Glutamatergic neuron (in vitro differentiated cells): ENCODE results near the gene SPTBN2. TPM values are rescaled to one million over a fixed set of nuclear protein-coding genes. Genes with fewer than 3 reads are reported as not detected.

ENCODE experiments used
- DNase-seq: peaks from one replicate; pipeline ENCODE4 v3.0.0; 2022
- H3K27ac Mint-ChIP-seq: one replicate; pipeline ENCODE4 v1.8.0; 2020; ENCODE audit warnings: mild to moderate bottlenecking, mixed read lengths, inconsistent platforms; ENCODE audit not compliant: unreplicated experiment
- H3K27me3 Mint-ChIP-seq: one replicate; pipeline ENCODE4 v1.8.0; 2020; ENCODE audit warnings: mild to moderate bottlenecking, moderate library complexity, mixed read lengths, inconsistent platforms; ENCODE audit not compliant: unreplicated experiment
- H3K36me3 Mint-ChIP-seq: one replicate; pipeline ENCODE4 v1.8.0; 2020; ENCODE audit warnings: mild to moderate bottlenecking, mixed read lengths, inconsistent platforms; ENCODE audit not compliant: unreplicated experiment
- H3K4me1 Mint-ChIP-seq: one replicate; pipeline ENCODE4 v1.8.0; 2020; ENCODE audit warnings: mild to moderate bottlenecking, low read depth, mixed read lengths, inconsistent platforms; ENCODE audit not compliant: unreplicated experiment
- H3K4me3 Mint-ChIP-seq: one replicate; pipeline ENCODE4 v1.8.0; 2020; ENCODE audit warnings: mild to moderate bottlenecking, mixed read lengths, inconsistent platforms; ENCODE audit not compliant: unreplicated experiment
- H3K9me3 Mint-ChIP-seq: one replicate; pipeline ENCODE4 v1.8.0; 2020; ENCODE audit warnings: mild to moderate bottlenecking, moderate library complexity, mixed read lengths, inconsistent platforms; ENCODE audit not compliant: unreplicated experiment
- CTCF ChIP-seq: fragments of 200-600 bp; sonication (generic); IDR thresholded peaks from one replicate; pipeline ENCODE4 v1.5.0; 2021; ENCODE audit not compliant: partially characterized antibody, unreplicated experiment
- total RNA-seq: library from RNA; stranded (reverse); fragmentation: NEBNext Ultra II Directional; extraction: Animal tissue kit (Norgen Biotek cat#: 25700); gene quantifications from one replicate; pipeline ENCODE4 v1.2.1, GENCODE V29; 2021; ENCODE audit not compliant: unreplicated experiment

Gene SPTBN2
- total RNA-seq, 1 donor from 2014 or later: 371 TPM

- Mint-ChIP-seq H3K36me3 (no peaks in the 10 kb centered on the region), H3K27ac (no peak overlapping the region), H3K4me3 (no peak overlapping the region), H3K4me1 (no peaks in the 10 kb centered on the region), H3K9me3 (peaks cover 1% of the 10 kb centered on the region), H3K27me3 (peaks cover 2% of the 10 kb centered on the region)
- DNase-seq: no peak
- TF ChIP-seq CTCF: no peak
Observed at GRCh38 chr11:66652651-66653050, 76.4 kb downstream of the SPTBN2 start.

GRCh38 chr11:66651016-66651415 is 78.0 kb downstream of the SPTBN2 start:
- no peak overlapping the region for H3K27ac Mint-ChIP-seq
- H3K4me3 Mint-ChIP-seq: no peak overlapping the region
- H3K9me3 Mint-ChIP-seq: peaks cover 3% of the 10 kb centered on the region
- TF ChIP-seq CTCF: no peak
- H3K36me3 Mint-ChIP-seq: no peaks in the 10 kb centered on the region
- H3K4me1 Mint-ChIP-seq: peaks cover 3% of the 10 kb centered on the region
- DNase-seq: no peak
- peaks cover 2% of the 10 kb centered on the region for H3K27me3 Mint-ChIP-seq

- no peak for TF ChIP-seq CTCF
- peaks cover 3% of the 10 kb centered on the region for H3K9me3 Mint-ChIP-seq
- no peak for DNase-seq
- H3K36me3 Mint-ChIP-seq: no peaks in the 10 kb centered on the region
- H3K4me1 Mint-ChIP-seq: peaks cover 13% of the 10 kb centered on the region
- no peak overlapping the region for H3K4me3 Mint-ChIP-seq
- no peak overlapping the region for H3K27ac Mint-ChIP-seq
- H3K27me3 Mint-ChIP-seq: peaks cover 2% of the 10 kb centered on the region
Observed at GRCh38 chr11:66649903-66650302, 79.1 kb downstream of the SPTBN2 start.

GRCh38 chr11:66646828-66647227 is 82.2 kb downstream of the SPTBN2 start:
- H3K9me3 Mint-ChIP-seq: peaks cover 5% of the 10 kb centered on the region
- H3K36me3 Mint-ChIP-seq: no peaks in the 10 kb centered on the region
- no peak overlapping the region for H3K27ac Mint-ChIP-seq
- peak overlapping the region; percentile 93 for H3K4me3 Mint-ChIP-seq
- no peak for DNase-seq
- H3K27me3 Mint-ChIP-seq: peaks cover 5% of the 10 kb centered on the region
- no peak for TF ChIP-seq CTCF
- H3K4me1 Mint-ChIP-seq: peaks cover 35% of the 10 kb centered on the region

GRCh38 chr11:66643745-66644437 is 85.1 kb downstream of the SPTBN2 start:
- TF ChIP-seq CTCF: no peak
- H3K4me3 Mint-ChIP-seq: peak overlapping the region; percentile 93
- H3K27ac Mint-ChIP-seq: peak overlapping the region; percentile 70
- no peaks in the 10 kb centered on the region for H3K36me3 Mint-ChIP-seq
- H3K4me1 Mint-ChIP-seq: peaks cover 47% of the 10 kb centered on the region
- DNase-seq: no peak
- H3K27me3 Mint-ChIP-seq: peaks cover 8% of the 10 kb centered on the region
- H3K9me3 Mint-ChIP-seq: peaks cover 12% of the 10 kb centered on the region
